Neuron (in vitro differentiated cells): Measurements from ENCODE around the gene NQO1.
A peak's percentile ranks its signal among the peaks of the same experiment; 100 is the strongest.
"Not testable (repeated sequence)": the region's sequence is repeated elsewhere in the genome, so short reads cannot be mapped to it uniquely, and the experiment has no call there.

Experiments used
- H2AFZ ChIP-seq: one replicate; pipeline ENCODE4 v1.6.1; 2013; ENCODE audit warnings: low read depth, mild to moderate bottlenecking, inconsistent platforms, low read length, moderate library complexity
- H3K27me3 ChIP-seq: one replicate; pipeline ENCODE4 v1.6.1; 2013; ENCODE audit warnings: low read length; ENCODE audit not compliant: insufficient read depth
- H3K36me3 ChIP-seq: one replicate; pipeline ENCODE4 v1.6.1; 2013; ENCODE audit warnings: low read length; ENCODE audit not compliant: insufficient read depth
- H3K4me1 ChIP-seq: one replicate; pipeline ENCODE4 v1.6.1; 2013; ENCODE audit warnings: low read length; ENCODE audit not compliant: insufficient read depth
- H3K4me3 ChIP-seq: 2 replicates; pipeline ENCODE4 v1.5.1; 2013; ENCODE audit warnings: mild to moderate bottlenecking, low read length, moderate library complexity
- H3K9me3 ChIP-seq: one replicate; pipeline ENCODE4 v1.6.1; 2013; ENCODE audit warnings: low read length

Gene NQO1

DNA sequence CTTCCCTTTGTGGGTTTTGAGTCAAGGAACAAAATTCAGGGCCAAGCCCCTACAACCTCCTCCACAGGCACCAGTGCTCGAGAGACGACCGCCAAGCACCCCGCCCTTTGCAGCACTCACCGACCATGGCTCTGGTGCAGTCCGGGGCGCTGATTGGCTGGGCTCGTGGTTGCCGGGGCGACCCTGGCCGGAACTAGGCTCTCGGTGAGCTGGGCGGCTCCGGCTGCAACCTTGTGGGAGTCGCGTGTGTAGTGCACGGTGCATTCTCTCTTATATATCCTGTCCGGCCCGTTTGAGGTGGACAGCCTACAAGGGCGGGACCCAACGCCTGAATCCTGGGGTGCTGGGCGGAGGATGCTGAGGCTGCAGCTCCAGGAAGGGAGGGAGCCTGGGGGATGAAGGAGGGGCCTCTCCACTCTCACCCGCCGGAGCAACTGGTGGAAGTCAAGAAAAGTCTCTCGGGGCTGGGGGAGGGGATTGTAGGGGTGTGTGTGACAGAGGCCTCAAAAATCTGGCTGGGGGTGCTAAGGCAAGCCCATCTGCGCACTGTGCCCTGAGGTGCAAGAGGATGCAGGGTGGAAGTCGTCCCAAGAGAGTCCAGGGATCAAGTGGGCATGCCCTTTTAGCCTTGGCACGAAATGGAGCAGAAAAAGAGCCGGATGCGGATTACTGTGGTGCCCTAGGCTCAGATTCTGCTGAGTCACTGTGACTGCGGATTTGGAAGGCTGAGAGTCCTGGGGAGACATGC lies at the start of gene NQO1:
NQO1 (minus strand) TSS at position 248 of the 748 bp plus-strand sequence; CDS start at position 127, 121 bp downstream.
- H3K4me3 ChIP-seq: peak within 1 kb of the TSS; percentile 62
- H3K36me3 ChIP-seq: no peaks in the 10 kb centered on the region
- no peaks in the 10 kb centered on the region for H3K27me3 ChIP-seq
- H2AFZ ChIP-seq: peak within 1 kb of the TSS; percentile 80
- H3K4me1 ChIP-seq: peaks cover 10% of the 10 kb centered on the region
- no peaks in the 10 kb centered on the region for H3K9me3 ChIP-seq

- peaks cover 11% of the 10 kb centered on the region for H3K4me1 ChIP-seq
- H3K36me3 ChIP-seq: no peaks in the 10 kb centered on the region
- H3K4me3 ChIP-seq: no peak overlapping the region
- peaks cover 5% of the 10 kb centered on the region for H3K9me3 ChIP-seq
- no peaks in the 10 kb centered on the region for H3K27me3 ChIP-seq
- no peak overlapping the region for H2AFZ ChIP-seq
Observed at GRCh38 chr16:69775563-69775962, 49.2 kb upstream of the NQO1 start.

DNA sequence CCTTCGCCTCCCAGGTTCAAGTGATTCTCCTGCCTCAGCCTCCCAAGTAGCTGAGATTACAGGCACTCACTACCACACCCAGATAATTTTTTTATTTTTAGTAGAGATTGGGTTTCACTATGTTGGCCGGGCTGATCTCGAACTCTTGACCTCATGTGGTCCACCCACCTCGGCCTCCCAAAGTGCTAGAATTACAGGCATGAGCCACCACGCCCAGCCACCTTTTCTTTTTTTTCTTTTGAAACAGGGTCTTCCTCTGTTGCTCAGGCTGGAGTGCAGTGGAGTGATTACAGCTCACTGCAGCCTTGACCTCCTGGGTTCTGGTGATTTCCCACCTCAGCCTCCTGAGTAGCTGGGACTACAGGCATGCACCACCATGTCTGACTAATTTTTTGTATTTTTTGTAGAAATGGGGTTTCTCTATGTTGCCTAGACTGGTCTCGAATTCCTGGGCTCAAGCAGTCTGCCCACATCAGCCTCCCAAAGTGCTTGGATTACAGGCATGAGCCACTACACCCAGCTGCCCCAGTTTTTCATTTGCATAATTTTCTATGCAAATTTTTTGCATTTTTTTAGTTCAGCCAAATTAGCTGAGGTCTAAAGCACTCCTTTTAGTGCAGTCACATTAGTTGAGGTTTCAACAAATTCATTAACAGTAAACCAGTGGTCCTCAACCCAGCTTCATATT lies 47.0 kb upstream of the NQO1 start:
- Histone ChIP-seq H2AFZ (no peak overlapping the region), H3K4me3 (no peak overlapping the region), H3K27me3 (no peaks in the 10 kb centered on the region), H3K36me3 (no peaks in the 10 kb centered on the region), H3K4me1 (peaks cover 11% of the 10 kb centered on the region), H3K9me3 (peaks cover 5% of the 10 kb centered on the region)

- Histone ChIP-seq H3K4me1 (peaks cover 11% of the 10 kb centered on the region), H3K4me3 (no peak overlapping the region), H3K9me3 (peaks cover 5% of the 10 kb centered on the region), H3K27me3 (no peaks in the 10 kb centered on the region), H2AFZ (no peak overlapping the region), H3K36me3 (no peaks in the 10 kb centered on the region)
Observed at GRCh38 chr16:69771651-69771967, 45.2 kb upstream of the NQO1 start.

DNA sequence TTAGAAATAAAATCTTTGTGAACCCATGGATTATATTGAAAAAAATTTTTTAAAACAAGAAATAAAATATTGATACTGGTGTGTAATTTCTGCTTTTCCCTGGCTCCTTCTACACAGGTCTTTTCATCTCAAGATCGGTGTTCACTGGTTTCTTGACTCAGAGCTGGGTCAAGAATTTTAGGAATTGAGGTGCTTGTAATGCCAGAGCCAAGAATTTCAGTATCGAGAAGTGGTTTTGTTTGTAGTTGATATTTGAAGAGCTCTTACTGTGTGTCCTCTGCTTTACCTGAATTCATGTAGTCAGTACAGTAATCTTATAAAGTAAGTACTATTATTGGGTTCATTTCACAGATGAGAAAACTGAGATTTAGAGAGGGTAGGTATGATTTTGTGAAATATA lies 43.0 kb upstream of the NQO1 start:
- no peak overlapping the region for H2AFZ ChIP-seq
- H3K9me3 ChIP-seq: no peaks in the 10 kb centered on the region
- no peaks in the 10 kb centered on the region for H3K27me3 ChIP-seq
- peaks cover 11% of the 10 kb centered on the region for H3K4me1 ChIP-seq
- H3K4me3 ChIP-seq: no peak overlapping the region
- H3K36me3 ChIP-seq: no peaks in the 10 kb centered on the region

DNA sequence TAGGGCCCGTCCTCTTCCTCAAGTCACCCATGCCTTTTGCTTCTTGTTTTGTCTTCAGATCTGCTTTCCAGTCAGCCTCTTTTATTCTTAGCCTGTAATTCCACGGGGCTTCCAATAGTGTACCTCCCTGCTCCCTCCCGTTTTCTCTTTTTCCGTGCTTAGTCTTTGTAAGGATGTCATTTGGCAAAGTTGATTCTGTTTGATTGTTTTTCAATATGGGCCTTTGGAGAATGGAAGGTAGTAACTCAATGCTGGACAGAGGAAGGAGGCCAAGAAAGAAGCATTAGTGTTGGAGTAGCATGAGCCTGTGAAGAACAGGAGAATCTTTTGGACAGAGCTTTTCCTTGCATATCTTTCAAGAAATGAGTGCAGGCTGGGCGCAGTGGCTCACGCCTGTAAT lies 42.3 kb upstream of the NQO1 start:
- no peaks in the 10 kb centered on the region for H3K27me3 ChIP-seq
- H2AFZ ChIP-seq: no peak overlapping the region
- H3K4me1 ChIP-seq: peaks cover 11% of the 10 kb centered on the region
- H3K36me3 ChIP-seq: no peaks in the 10 kb centered on the region
- no peak overlapping the region for H3K4me3 ChIP-seq
- H3K9me3 ChIP-seq: no peaks in the 10 kb centered on the region

GRCh38 chr16:69767459-69768229 lies 41.3 kb upstream of the NQO1 start:
- H3K9me3 ChIP-seq: no peaks in the 10 kb centered on the region
- H3K4me1 ChIP-seq: peaks cover 16% of the 10 kb centered on the region
- no peak overlapping the region for H3K4me3 ChIP-seq
- no peaks in the 10 kb centered on the region for H3K27me3 ChIP-seq
- H3K36me3 ChIP-seq: no peaks in the 10 kb centered on the region
- no peak overlapping the region for H2AFZ ChIP-seq

GRCh38 chr16:69763599-69763942 lies 37.2 kb upstream of the NQO1 start:
- peaks cover 12% of the 10 kb centered on the region for H3K4me1 ChIP-seq
- no peaks in the 10 kb centered on the region for H3K9me3 ChIP-seq
- H3K4me3 ChIP-seq: peak overlapping the region; percentile 58
- no peak overlapping the region for H2AFZ ChIP-seq
- no peaks in the 10 kb centered on the region for H3K36me3 ChIP-seq
- H3K27me3 ChIP-seq: no peaks in the 10 kb centered on the region

DNA sequence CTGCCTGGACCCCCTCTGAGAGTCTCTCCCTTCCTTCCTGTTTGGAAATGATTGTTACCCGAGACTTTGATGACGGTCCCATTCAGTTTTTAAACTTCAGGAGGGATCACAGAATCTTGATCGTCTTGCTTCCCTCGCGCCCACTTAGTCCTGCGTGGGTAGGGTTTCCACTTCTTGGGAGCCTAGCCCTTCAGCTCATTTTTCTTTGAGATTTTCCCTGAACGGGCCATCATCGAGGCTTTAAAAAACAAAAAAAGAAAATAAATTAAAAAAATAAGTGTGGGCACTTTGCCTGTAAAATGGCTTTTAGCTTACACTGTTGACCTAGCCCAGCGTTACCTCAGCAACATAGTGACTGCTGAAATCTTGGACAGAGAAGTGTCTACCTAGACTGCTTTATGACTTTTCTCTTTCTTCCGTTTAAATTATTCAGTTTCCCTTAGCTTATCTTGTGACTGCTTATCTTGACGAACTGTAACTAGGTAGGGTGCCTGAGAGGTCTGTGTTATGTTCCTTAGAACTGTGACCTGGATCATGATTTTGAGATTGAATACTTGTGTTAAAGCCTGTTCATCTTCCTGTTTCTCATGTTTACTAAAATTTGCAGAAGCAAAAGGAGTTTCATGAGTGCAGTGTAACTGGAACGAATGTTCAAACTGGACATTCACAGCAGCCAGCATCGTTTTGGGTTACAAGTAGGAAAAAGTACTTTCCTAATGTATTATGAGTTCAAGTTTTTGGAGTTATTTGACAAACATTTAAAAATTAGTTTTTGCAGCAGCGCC lies 36.6 kb upstream of the NQO1 start:
- Histone ChIP-seq H3K4me3 (peak overlapping the region; percentile 58), H3K27me3 (no peaks in the 10 kb centered on the region), H3K9me3 (no peaks in the 10 kb centered on the region), H3K36me3 (no peaks in the 10 kb centered on the region), H3K4me1 (peaks cover 12% of the 10 kb centered on the region), H2AFZ (peak overlapping the region; percentile 35)

- peak within 1 kb of the TSS; percentile 99 for H2AFZ ChIP-seq
- peak within 1 kb of the TSS; percentile 58 for H3K4me3 ChIP-seq
- no peaks in the 10 kb centered on the region for H3K9me3 ChIP-seq
- no peaks in the 10 kb centered on the region for H3K27me3 ChIP-seq
- H3K4me1 ChIP-seq: peaks cover 12% of the 10 kb centered on the region
- H3K36me3 ChIP-seq: no peaks in the 10 kb centered on the region
Observed at GRCh38 chr16:69761983-69762813, 35.8 kb upstream of the NQO1 start, which contains the start of gene WWP2. WWP2 (plus strand) TSS chr16:69762332; CDS start chr16:69787011, 24,679 bp downstream.

DNA sequence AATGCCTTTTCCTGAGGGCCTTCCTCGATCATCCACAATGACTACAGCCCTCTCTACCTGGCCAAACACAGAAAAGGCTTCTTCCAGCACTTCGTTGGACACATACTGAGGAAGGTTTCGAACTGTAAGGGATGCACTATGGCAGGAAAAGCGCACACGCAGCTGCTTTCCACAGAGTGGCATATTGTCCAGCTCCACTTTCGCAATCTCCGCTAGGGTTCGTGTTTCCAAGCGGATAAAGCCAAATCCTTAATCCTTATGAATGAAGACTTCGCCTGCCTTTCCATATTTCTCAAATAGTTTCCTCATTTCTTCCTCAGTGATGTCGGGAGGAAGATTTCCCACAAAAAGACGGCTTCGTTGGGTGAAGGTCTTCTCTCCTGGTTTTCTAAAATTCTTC lies 31.0 kb upstream of the NQO1 start:
- H3K36me3 ChIP-seq, H2AFZ ChIP-seq, H3K4me3 ChIP-seq, H3K4me1 ChIP-seq, H3K9me3 ChIP-seq, H3K27me3 ChIP-seq: not testable (repeated sequence)

- H3K27me3 ChIP-seq: no peaks in the 10 kb centered on the region
- no peaks in the 10 kb centered on the region for H3K9me3 ChIP-seq
- no peak overlapping the region for H2AFZ ChIP-seq
- H3K4me3 ChIP-seq: no peak overlapping the region
- peaks cover 9% of the 10 kb centered on the region for H3K4me1 ChIP-seq
- H3K36me3 ChIP-seq: peaks cover 11% of the 10 kb centered on the region
Observed at GRCh38 chr16:69756705-69757104, 30.3 kb upstream of the NQO1 start.
